ENCODE data around the gene DCP2.

Gene DCP2

DNA sequence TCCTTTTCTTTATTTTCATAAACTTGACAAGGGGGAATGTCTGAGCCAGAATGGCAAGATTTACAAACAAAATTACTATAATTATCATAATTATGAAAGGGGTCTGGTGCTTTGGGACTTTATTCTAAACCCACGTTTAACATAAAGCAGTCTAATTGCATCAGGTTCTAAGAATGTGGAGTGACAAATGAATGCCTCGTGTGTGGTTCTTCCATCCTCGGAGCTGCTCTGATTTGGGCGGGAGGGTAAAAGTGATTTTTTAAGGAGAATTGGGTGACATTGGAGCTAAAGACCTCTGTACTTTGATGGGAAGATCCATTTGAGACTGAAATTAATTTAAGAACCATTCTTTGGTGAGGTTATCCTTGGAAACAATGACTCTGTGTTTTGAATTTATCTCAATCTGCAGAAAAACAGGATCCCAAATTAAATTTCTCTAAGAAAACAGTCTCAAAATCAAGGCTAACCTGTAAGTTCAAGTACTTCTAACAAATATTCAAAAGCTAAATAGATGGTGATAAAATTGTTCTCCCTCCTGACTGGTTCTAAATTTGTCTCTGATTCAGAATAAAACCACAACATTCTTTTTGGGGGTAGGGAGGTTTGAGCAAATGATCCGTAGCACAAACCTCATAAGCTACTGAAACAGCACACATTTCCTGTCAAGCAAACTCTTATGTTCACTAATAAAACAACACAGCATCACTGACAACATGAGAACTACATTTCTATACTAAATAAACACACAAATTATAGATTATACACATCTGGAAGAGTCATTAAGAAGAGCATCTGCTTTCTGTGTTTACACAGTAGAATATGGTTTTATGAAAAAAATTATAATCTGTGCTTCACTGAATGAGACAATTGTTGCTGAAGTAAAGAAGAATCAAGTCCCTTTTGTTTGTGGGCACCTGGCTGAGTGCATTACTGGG, 85.5 kb downstream of the DCP2 start:
- no peaks in the 10 kb centered on the region for H3K9me3 ChIP-seq
- H3K4me3 ChIP-seq (ENCODE audit: low read depth, low read length): no peak overlapping the region
- TF ChIP-seq, protein P1, sequence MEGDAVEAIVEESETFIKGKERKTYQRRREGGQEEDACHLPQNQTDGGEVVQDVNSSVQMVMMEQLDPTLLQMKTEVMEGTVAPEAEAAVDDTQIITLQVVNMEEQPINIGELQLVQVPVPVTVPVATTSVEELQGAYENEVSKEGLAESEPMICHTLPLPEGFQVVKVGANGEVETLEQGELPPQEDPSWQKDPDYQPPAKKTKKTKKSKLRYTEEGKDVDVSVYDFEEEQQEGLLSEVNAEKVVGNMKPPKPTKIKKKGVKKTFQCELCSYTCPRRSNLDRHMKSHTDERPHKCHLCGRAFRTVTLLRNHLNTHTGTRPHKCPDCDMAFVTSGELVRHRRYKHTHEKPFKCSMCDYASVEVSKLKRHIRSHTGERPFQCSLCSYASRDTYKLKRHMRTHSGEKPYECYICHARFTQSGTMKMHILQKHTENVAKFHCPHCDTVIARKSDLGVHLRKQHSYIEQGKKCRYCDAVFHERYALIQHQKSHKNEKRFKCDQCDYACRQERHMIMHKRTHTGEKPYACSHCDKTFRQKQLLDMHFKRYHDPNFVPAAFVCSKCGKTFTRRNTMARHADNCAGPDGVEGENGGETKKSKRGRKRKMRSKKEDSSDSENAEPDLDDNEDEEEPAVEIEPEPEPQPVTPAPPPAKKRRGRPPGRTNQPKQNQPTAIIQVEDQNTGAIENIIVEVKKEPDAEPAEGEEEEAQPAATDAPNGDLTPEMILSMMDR (IDR thresholded peaks at IDR 0.05; ENCODE audit: low read depth, low read length): no peak
- peaks cover 46% of the 10 kb centered on the region for H3K4me1 ChIP-seq
- no peak for DNase-seq
- no peaks in the 10 kb centered on the region for H3K27me3 ChIP-seq
- H3K36me3 ChIP-seq: peaks cover 60% of the 10 kb centered on the region

DNA sequence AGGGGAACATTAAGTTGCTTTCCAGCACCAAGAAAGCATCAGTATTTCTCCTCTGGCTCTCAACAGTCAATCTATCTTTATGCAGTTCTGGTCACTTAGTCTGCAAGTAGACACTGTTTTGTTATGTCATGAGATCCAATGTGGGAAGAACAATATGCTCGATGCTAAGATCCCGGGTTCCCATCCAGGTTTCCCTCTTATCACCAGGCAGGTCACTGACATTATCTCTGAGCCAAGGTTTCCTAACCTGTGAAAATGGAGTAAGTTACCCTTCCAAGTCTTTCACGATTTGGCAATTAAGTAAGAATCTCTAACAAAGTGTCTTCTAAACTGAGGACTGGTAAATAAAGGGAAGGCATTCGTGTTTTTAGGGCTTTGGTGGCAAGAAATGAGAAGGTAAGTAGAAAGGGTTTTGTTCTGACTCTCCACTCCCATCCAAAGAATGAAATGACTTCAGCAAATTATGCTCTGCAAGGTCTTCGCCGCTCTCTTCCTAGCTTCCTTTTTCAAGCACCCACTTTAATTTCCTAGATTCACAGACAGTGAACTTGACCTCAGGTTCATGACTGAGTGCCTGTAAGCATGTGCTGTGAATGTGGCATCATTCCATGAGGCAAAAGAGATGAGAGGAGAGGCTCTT, 86.4 kb downstream of the DCP2 start:
- TF ChIP-seq, protein P1 (IDR thresholded peaks at IDR 0.05; ENCODE audit: low read depth, low read length): no peak
- H3K9me3 ChIP-seq: no peaks in the 10 kb centered on the region
- no peak overlapping the region for H3K4me3 ChIP-seq (ENCODE audit: low read depth, low read length)
- H3K27me3 ChIP-seq: no peaks in the 10 kb centered on the region
- H3K36me3 ChIP-seq: peaks cover 60% of the 10 kb centered on the region
- no peak for DNase-seq
- H3K4me1 ChIP-seq: peaks cover 42% of the 10 kb centered on the region

DNA sequence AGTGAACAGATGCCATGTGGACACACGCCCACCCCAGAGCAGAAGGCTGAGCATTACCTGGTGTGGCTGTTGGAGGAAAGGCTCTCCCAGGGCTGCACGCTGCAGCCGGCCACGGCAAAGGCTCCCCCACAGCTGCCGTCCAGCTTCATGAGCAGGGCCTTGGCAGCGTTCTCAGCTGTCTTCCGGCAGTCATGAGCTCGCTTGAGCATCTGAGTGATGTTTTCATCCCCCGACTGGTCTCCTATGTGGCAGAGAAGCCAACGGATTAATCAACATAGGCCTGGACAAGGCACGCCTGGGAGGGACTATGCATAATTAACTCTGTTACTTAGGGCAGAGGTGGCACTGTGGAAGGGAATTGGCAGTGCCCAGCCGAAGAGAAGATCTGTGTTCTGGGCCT, 87.3 kb downstream of the DCP2 start:
- peaks cover 33% of the 10 kb centered on the region for H3K4me1 ChIP-seq
- H3K9me3 ChIP-seq: no peaks in the 10 kb centered on the region
- DNase-seq: no peak
- H3K27me3 ChIP-seq: no peaks in the 10 kb centered on the region
- no peak overlapping the region for H3K4me3 ChIP-seq (ENCODE audit: low read depth, low read length)
- TF ChIP-seq, protein P1 (IDR thresholded peaks at IDR 0.05; ENCODE audit: low read depth, low read length): no peak
- H3K36me3 ChIP-seq: peaks cover 68% of the 10 kb centered on the region

DNA sequence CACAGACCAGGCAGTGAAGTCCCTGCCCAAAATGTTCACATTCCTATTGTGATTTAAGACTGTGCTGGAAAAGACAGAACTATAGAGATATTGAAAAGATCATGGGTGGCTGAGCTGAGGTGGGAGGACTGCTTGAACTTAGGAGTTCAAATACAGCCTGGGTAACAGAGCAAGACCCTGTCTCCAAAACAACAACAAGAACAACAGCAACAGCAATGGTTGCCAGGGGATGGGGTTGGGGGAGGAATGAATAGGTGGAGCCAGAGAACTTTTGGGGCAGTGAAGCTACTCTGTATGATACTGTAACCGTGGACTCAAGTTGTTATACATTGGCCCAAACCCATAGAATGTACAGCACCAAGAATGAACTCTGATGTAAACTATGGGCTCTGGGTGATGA, 88.2 kb downstream of the DCP2 start:
- peaks cover 71% of the 10 kb centered on the region for H3K36me3 ChIP-seq
- H3K9me3 ChIP-seq: no peaks in the 10 kb centered on the region
- TF ChIP-seq, protein P1 (IDR thresholded peaks at IDR 0.05; ENCODE audit: low read depth, low read length): no peak
- peaks cover 30% of the 10 kb centered on the region for H3K4me1 ChIP-seq
- no peak overlapping the region for H3K4me3 ChIP-seq (ENCODE audit: low read depth, low read length)
- H3K27me3 ChIP-seq: no peaks in the 10 kb centered on the region
- no peak for DNase-seq

DNA sequence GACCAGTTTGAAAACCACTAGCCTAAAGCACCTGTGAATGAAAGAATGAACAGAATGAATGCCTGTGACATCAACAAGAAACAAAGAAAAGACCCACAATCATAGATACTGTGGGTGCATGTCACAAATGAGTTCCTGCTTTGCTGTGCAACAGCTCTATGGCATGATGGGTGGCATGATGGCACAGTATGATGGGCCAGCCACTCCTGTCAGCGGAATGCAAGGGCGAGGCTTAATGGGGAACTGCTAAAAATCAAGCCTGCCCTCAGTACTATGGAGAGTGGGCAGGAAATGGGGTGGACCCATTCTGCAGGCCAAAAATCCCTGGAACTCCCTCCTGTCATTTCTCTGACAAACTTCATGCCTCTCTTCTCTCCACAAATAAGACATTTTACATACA, 89.0 kb downstream of the DCP2 start:
- Histone ChIP-seq H3K9me3 (no peaks in the 10 kb centered on the region), H3K4me3 (ENCODE audit: low read depth, low read length) (no peak overlapping the region), H3K4me1 (peaks cover 22% of the 10 kb centered on the region), H3K36me3 (peaks cover 64% of the 10 kb centered on the region), H3K27me3 (no peaks in the 10 kb centered on the region)
- TF ChIP-seq, protein P1 (IDR thresholded peaks at IDR 0.05; ENCODE audit: low read depth, low read length): no peak
- no peak for DNase-seq
